ENCODE data around the gene HEBP1.
A peak's percentile ranks its signal among the peaks of the same experiment; 100 is the strongest.

Gene HEBP1

DNA sequence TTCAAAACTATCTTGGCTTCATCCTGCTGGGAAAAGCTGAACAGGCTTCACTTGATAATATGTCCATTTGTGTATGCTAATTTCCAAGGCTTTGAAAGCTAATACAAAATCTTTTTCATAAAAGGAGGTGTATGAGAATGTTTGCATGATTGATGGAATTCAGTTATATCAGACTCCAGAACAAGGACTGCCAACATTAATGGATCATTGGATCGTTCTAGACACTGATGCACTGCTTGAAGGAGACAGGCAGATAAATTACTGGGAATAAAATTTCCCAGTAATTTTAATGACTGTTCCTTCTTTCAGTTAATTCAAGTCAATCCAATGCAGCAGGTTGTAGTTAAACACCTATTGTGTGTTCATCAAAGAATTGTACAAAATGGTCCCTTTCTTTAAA lies 48.6 kb downstream of the HEBP1 start:
- no peak for DNase-seq

DNA sequence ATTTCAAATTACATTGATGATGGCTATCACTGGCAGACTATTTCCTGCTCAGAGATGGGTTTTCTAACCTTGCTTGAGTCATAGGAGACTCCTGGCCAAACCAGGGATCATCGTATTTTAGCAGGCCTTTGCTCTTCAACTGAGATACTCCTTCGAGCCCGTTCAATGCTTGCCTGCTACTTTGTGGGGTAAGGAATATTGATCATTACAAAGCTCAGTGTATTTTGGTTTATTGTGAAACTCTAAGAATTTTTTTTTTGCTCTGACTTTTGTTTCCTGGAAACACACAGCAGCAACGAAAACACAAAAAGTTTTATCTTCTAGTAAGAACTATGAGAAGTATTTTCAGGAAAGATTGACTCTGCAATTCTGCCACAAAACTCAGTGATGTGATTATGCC lies 52.2 kb downstream of the HEBP1 start:
- DNase-seq, result no peak

DNA sequence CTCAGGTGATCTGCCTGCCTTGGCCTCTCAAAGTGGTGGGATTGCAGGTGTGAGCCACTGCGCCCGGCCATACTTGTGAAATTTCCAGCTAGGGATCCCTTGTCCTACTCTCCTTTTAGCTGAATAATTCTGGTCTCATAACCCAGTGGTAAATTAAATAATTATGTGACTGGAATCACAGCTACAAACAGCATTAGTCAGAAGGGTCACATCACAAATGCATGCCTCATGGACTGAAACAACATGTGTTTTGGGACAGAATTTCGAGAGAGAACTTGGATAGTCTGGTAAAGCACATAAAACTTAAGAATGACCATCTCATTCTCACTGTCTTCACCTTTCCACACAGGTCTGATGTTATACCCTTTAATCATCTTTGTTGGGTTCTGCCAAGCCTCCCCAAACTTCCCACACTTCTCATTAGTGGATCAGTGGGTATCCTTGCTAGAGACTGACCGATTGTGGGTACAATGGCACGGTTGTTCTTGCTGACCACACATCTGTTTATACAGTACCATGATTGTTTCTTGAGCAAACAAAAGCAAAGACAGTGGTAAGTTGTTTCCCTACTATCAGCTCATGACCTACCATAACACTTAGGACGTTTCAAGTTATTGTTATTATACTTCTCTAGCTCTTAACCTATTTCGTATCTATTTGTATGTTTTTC lies 53.2 kb downstream of the HEBP1 start:
- peak; percentile 56 to 92 for DNase-seq

DNA sequence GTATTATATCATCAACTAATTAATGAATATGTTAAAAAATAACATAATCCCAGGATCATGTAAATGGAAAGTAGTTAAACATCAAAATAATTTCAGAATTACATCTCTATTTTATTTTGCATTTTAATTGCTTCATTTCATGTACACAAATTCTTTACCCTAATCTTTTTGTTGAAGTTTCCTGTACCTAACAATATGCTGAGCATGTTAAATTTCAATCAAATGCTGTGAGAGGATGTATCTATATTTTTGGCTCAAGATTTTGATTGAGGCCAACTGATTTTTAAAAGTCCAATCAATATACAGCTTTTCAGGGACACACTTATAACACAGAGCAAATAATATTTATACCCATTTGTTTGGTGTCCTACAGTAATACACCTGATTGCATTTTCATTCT lies 54.5 kb downstream of the HEBP1 start:
- no peak for DNase-seq

DNA sequence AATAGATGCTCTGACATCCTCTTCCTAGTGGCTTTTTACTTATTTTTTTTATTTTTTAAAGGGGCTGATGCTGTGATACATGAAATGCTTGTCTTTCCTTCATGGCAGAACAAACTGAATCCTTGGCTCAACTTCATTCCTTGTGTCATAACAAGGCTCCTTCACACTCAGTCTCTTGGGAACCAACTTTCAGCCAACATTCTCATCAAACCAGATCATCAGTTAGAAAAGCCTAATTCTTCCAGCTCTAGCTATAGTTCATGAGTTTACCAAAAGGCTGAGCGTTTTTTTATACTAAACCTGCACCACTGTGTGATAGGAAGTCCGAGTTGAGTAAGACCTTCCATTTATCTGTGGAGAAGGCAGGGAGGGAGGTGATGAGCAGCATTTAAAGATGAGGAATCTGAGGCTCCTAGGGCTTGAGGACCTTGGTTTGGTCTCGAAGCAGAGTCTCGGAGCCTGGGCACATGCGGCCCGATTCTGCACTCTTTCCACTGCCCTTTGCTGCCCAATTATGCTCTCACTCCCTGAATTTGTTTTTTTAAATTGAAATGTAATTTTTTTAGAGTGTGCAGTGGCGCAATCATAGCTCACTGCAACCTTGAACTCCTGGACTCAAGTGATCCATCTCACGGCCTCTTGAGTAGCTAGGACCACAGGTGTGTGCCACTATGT lies 56.3 kb downstream of the HEBP1 start:
- no peak for DNase-seq

DNA sequence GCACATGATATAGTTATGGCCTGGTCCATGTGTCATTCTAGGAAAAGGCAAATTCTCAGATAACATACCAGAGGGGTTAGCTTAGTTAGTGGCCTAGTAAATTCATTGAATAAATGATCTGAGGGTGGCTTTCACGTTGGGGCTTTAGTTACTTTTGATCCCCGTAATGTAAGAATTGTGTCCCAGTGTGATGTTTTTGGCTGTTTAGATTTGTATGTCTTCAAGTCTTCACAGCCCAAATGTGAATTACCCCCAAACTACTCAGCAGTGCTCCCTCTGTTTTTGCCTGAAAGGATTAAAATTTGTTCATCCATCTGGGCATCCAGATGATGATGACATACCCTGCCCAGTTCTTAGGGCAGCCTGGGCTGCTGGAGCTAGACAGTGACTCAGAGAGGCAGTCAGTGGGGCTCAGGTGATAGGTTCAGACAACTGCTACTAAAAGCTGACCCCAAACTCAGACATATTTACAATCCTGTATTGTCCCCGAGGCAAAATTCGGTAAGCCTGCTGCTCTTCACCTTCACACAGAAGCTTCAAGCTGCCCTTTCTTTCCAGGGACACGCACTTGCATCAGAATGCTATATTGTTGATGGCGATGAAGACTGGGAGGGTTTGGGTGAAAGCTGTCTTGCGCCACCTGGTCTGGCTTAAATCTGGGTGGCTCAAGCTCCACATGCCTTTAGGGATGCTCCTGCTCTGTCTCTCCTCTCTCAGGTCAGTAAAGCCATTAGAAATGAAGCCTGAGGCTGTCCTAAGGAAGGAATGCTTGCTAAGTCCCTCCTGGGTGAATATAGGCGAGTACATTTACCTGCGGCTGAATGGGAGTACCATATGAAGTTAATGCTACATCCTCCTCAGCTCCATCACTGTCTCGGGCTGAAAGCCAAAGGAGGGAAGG lies 58.4 kb downstream of the HEBP1 start:
- DNase-seq, result no peak

DNA sequence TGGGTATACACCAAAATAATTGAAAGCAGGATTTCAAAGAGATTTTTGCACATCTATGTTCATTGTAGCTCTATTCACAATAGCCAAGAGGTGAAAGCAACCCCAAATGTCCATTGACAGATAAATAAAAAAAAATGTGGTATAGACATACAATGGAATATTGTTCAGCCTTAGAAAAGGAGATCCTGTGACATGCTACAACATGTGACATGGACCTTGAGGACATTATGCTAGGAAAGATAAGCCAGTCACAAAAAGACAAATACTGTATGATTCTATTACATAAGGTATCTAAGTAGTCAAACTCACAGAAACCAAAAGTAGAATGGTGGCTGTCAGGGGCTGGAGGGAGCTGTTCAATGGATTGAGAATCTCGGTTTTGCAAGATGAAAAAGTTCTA lies 60.2 kb downstream of the HEBP1 start:
- DNase-seq, result no peak

- DNase-seq, result no peak
These were observed 61.5 kb downstream of the HEBP1 start for GRCh38 chr12:12938541-12938940.

- no peak for DNase-seq
These were observed 63.0 kb downstream of the HEBP1 start for GRCh38 chr12:12936983-12937491.

DNA sequence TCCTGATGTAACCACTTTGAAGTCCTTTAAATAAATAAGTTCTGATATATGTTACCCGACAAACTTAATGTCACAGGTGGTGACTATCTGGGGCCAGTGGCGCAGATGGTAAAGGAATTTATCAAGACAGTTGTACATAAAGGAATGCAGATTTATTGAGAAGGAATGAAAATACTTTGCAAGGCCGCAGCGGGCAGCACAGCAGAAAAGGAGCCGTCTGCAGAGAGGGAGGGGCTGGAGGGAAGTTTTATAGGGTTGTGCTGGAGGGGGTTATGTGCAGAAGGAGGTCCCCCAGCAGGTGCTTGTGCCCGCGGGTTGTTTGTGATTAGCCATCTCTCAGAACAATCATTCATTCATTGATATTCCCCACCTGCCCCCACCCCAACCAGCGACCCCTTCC lies 65.5 kb downstream of the HEBP1 start:
- no peak for DNase-seq

DNA sequence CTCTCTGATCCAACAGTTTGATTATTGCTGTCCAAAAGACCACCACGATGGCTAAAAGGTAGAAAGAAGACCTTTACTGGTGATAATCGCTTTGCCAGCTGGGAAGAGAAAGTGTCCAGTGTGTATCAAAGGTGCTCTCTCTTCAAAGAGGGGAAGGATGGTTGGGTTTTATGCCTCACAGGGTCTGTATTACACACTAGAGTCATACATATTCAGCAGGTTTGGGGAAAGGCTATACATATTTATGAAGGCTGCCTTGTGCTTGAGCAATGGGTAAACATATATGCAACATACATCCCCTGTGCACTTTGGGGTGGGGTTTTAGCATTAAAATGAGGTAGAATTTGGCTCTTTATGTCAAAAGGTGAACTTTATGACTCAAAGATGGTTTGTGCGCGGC lies 66.3 kb downstream of the HEBP1 start:
- no peak for DNase-seq

- DNase-seq, result no peak
These were observed 69.3 kb downstream of the HEBP1 start for GRCh38 chr12:12930633-12931219.

DNA sequence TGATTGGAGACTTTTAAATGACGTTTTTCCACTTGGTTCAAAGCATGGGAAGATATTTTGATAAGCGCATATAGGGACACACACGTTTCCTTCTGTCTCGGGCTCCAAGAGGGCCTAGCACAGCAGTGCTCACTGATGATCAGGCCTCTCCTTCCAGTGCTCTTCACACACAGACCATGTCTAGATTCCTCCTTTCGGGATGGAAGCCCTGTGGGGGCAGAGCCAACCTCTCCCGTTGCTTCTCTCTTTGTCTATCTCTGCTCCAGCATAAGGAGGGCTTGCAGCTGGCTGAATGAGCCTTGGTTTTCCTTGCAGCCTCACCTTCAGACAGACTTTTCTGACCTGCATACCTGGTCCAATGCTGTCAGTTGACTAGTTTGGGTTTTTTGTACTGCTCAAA lies 70.4 kb downstream of the HEBP1 start:
- no peak for DNase-seq

DNA sequence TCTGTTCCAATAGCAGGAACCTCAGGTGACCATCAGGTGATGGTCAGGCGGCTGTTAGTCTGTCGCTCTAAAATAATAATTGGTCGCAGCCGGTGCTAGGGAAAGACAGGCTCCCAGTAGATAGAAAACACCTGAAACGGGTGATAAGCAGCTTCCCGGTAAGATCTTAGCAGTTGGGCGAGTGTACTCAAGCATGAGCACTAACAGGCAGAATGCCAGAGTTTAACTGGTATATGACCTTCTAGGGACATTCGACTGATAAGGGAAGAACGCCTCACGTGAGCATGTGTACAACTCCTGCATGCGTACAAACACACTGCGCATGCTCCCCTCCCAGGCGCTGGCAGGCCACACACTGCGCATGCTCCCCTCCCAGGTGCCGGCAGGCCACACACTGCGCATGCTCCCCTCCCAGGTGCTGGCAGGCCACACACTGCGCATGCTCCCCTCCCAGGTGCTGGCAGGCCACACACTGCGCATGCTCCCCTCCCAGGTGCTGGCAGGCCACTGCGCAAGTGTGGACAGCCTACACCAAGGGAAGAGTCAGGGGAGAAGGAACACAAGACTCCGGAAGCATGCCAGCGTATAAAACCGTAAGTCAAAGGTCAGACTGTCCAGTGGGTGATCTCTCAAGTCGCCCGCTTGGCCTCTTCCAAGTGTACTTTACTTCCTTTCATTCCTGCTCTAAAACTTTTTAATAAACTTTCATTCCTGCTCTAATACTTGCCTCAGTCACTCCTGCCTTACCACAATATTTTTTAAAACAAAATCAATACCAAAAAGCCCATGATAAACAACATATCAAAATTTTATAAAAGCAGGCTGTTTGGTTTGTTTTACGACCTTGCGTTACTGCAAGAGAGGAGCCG lies 72.6 kb downstream of the HEBP1 start:
- no peak for DNase-seq

DNA sequence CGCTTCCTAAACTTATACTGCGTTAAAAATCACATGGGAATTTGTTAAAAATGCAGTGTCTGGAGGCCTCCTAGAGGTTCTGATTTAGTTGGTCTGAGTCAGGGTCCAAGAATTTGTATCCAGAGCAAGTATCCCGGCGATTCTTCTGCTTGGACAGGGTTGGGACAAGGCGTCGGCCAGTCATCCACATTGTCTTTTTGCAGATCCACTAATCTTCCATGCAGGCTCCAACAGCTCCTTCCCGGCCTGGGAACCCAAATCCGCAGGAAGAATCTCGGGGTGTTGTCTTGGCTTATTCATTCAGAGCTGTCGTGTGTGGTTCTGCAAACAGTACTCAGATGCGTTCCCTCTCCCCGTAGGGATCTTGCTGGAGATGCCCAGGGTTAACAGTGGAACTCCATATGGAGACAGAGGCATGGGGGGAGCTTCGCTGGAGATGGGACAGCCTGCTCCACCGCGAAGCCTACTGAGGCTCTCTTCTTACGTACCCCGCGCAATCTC lies 73.4 kb downstream of the HEBP1 start:
- no peak for DNase-seq

DNA sequence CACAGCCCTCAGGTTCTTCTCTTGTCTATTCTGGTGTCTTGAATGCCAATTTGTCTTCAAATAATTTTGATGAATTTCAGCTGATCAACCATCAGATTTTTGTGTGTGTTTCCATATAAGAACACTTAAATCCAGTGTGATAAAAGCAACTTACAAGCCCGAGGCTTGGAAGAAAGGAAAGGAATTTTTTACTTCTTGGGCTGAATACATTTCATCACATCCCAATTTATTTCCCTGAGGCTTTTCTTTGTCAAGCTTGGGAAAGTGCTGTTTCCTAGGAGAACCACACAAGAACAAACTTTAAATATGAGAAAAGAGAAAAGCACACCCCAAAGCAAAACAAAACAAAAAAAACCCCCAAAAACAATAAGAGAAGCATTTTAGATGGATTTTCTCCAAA lies 74.7 kb downstream of the HEBP1 start:
- DNase-seq, result no peak
